Measurements from ENCODE around the gene ALS2.

- no peak for TF ChIP-seq CTCF (IDR thresholded peaks at IDR 0.05)
- TF ChIP-seq POLR2A (IDR thresholded peaks at IDR 0.05) = no peak
Observed at GRCh38 chr2:201780674-201781493, at the start of gene ALS2.

Data from testis (tissue), 2 donors.